H1 (cell line): Measurements from ENCODE around the gene LAMTOR4. TPM values are rescaled to one million over a fixed set of nuclear protein-coding genes. Genes with fewer than 3 reads are reported as not detected.

Experiments
- CTCF ChIA-PET: fragments of 300-600 bp; sonication (Branson Sonifier 250); formaldehyde crosslinking; loops from one replicate; lab custom pipeline; 2021; ENCODE audit not compliant: partially characterized antibody; lab: Charles Lee
- POLR2A ChIA-PET: fragments of 300-600 bp; sonication (Branson Sonifier 250); formaldehyde crosslinking; loops from one replicate; lab custom pipeline; 2021; ENCODE audit warnings: inconsistent platforms; ENCODE audit not compliant: partially characterized antibody; lab: Charles Lee
- DNase-seq, 2 experiments: peaks; one replicate each; pipeline versions ENCODE4 v3.0.0 to v3.0.0-alpha.2; 2010 to 2022; ENCODE audit warnings: low spot score in 2 of 2, low read depth in 1 of 2, mixed read lengths in 1 of 2
- FAIRE-seq: peaks from 2 replicates; lab custom pipeline; 2011; peaks lifted over from hg19 to GRCh38; lab: Jason Lieb, UNC
- H2AFZ ChIP-seq: 2 replicates; pipeline ENCODE4 v1.8.1; 2012; ENCODE audit warnings: low read length, inconsistent platforms
- H2AK5ac ChIP-seq: 2 replicates; pipeline ENCODE4 v1.6.1; 2013; ENCODE audit warnings: low read depth, low read length
- H2BK120ac ChIP-seq: replicated peaks from 2 replicates; pipeline ENCODE3; 2013; ENCODE audit warnings: low read depth, low read length, inconsistent platforms
- H2BK12ac ChIP-seq: 2 replicates; pipeline ENCODE4 v1.6.1; 2013; ENCODE audit warnings: low read depth, low read length
- H2BK15ac ChIP-seq: 2 replicates; pipeline ENCODE4 v1.6.1; 2013; ENCODE audit warnings: low read length
- H2BK20ac ChIP-seq: 2 replicates; pipeline ENCODE4 v1.6.1; 2013; ENCODE audit warnings: low read length
- H2BK5ac ChIP-seq: 2 replicates; pipeline ENCODE4 v1.6.1; 2013; ENCODE audit warnings: low read depth, low read length
- H3K14ac ChIP-seq: 2 replicates; pipeline ENCODE4 v1.6.1; 2013; ENCODE audit warnings: inconsistent platforms; ENCODE audit not compliant: insufficient read length
- H3K18ac ChIP-seq: 2 replicates; pipeline ENCODE4 v1.6.1; 2013; ENCODE audit warnings: low read length; ENCODE audit errors: extremely low read depth
- H3K23ac ChIP-seq: 2 replicates; pipeline ENCODE4 v1.6.1; 2013; ENCODE audit warnings: inconsistent platforms; ENCODE audit not compliant: insufficient read length
- H3K23me2 ChIP-seq: 2 replicates; pipeline ENCODE4 v1.6.1; 2013; ENCODE audit warnings: low read depth, low read length
- H3K27ac ChIP-seq: 2 replicates; pipeline ENCODE4 v1.6.1; 2011; ENCODE audit warnings: low read depth, low read length, inconsistent platforms
- H3K27me3 ChIP-seq, 4 experiments: replicated peaks in 1 of 4; 1 replicate in 1 of 4; 2 replicates in 3 of 4; pipeline versions ENCODE4 v1.6.1 to v1.8.1; 2011 to 2013; ENCODE audit warnings: low read length in 3 of 4, mild to moderate bottlenecking in 3 of 4, inconsistent platforms in 2 of 4, mixed read lengths in 2 of 4, moderate library complexity in 1 of 4; ENCODE audit not compliant: control insufficient read depth in 3 of 4, insufficient read depth in 3 of 4; ENCODE audit errors: extremely low read depth in 1 of 4
- H3K36me3 ChIP-seq, 4 experiments: 2 replicates each; pipeline versions ENCODE4 v1.6.1 to v1.8.1; 2011 to 2013; ENCODE audit warnings: mild to moderate bottlenecking in 4 of 4, low read length in 3 of 4, moderate library complexity in 2 of 4, control low read depth in 1 of 4, inconsistent platforms in 1 of 4; ENCODE audit not compliant: insufficient read depth in 4 of 4, control insufficient read depth in 2 of 4
- H3K4ac ChIP-seq: replicated peaks from 2 replicates; pipeline ENCODE3; 2013; ENCODE audit warnings: low read length, low read depth, mixed read lengths, inconsistent platforms; ENCODE audit not compliant: insufficient read length
- H3K4me1 ChIP-seq, 4 experiments: replicated peaks in 1 of 4; 1 replicate in 1 of 4; 2 replicates in 3 of 4; pipeline versions ENCODE4 v1.6.1 to v1.8.1; 2011 to 2013; ENCODE audit warnings: low read length in 3 of 4, inconsistent platforms in 2 of 4, mixed read lengths in 1 of 4; ENCODE audit not compliant: insufficient read depth in 4 of 4, control insufficient read depth in 3 of 4
- H3K4me2 ChIP-seq, 2 experiments: 2 replicates each; pipeline versions ENCODE4 v1.6.1 to v1.8.1; 2011 to 2013; ENCODE audit warnings: low read depth in 2 of 2, low read length in 2 of 2, control low read depth in 1 of 2, inconsistent platforms in 1 of 2, mild to moderate bottlenecking in 1 of 2; ENCODE audit not compliant: insufficient read depth in 1 of 2
- H3K4me3 ChIP-seq, 4 experiments: fragments of 200-600, 300-600 bp in 1 of 4; sonication (generic), shearing (Covaris generic), sonication (Bioruptor Twin) in 1 of 4; 2 replicates each; pipeline versions ENCODE4 v1.5.1 to v1.8.1; 2011 to 2016; ENCODE audit warnings: low read length in 4 of 4, low read depth in 3 of 4, control low read depth in 2 of 4, inconsistent platforms in 2 of 4, mild to moderate bottlenecking in 2 of 4, mixed read lengths in 1 of 4, moderate library complexity in 1 of 4; ENCODE audit not compliant: insufficient read depth in 2 of 4; ENCODE audit errors: extremely low read depth in 1 of 4
- H3K56ac ChIP-seq: replicated peaks from 2 replicates; pipeline ENCODE3; 2013; ENCODE audit warnings: low read depth, mild to moderate bottlenecking, mixed read lengths, low read length, inconsistent platforms; ENCODE audit not compliant: insufficient read length
- H3K79me1 ChIP-seq: 2 replicates; pipeline ENCODE4 v1.6.1; 2013; ENCODE audit warnings: low read depth, low read length, control low read depth
- H3K79me2 ChIP-seq, 2 experiments: 2 replicates each; pipeline versions ENCODE4 v1.6.1 to v1.8.1; 2012 to 2013; ENCODE audit warnings: low read length in 2 of 2, mild to moderate bottlenecking in 2 of 2, inconsistent platforms in 1 of 2; ENCODE audit not compliant: insufficient read depth in 2 of 2, control insufficient read depth in 1 of 2
- H3K9ac ChIP-seq, 4 experiments: replicated peaks in 1 of 4; 1 replicate in 1 of 4; 2 replicates in 3 of 4; pipeline versions ENCODE4 v1.6.1 to v1.8.1; 2011 to 2013; ENCODE audit warnings: low read depth in 3 of 4, low read length in 3 of 4, control low read depth in 2 of 4, mild to moderate bottlenecking in 2 of 4, moderate library complexity in 2 of 4, inconsistent platforms in 1 of 4; ENCODE audit errors: extremely low read depth in 1 of 4
- H3K9me3 ChIP-seq, 2 experiments: 2 replicates each; pipeline versions ENCODE4 v1.6.1 to v1.8.1; 2012 to 2013; ENCODE audit warnings: mild to moderate bottlenecking in 2 of 2, moderate library complexity in 2 of 2, control low read depth in 1 of 2, inconsistent platforms in 1 of 2, low read depth in 1 of 2, low read length in 1 of 2, mixed read lengths in 1 of 2; ENCODE audit not compliant: insufficient read depth in 2 of 2
- H4K20me1 ChIP-seq, 2 experiments: replicated peaks in 1 of 2; 2 replicates each; pipeline versions ENCODE3 to v1.8.1; 2011 to 2013; ENCODE audit warnings: inconsistent platforms in 2 of 2, low read length in 2 of 2, mild to moderate bottlenecking in 1 of 2; ENCODE audit not compliant: insufficient read depth in 2 of 2, control insufficient read depth in 1 of 2
- H4K5ac ChIP-seq: 2 replicates; pipeline ENCODE4 v1.6.1; 2013; ENCODE audit warnings: low read length, low read depth, mixed read lengths, inconsistent platforms; ENCODE audit not compliant: insufficient read length
- H4K8ac ChIP-seq: 2 replicates; pipeline ENCODE4 v1.8.0; 2013; ENCODE audit warnings: mild to moderate bottlenecking, moderate library complexity, low read length, inconsistent platforms; ENCODE audit not compliant: insufficient read depth; ENCODE audit errors: extremely low read depth
- H4K91ac ChIP-seq: replicated peaks from 2 replicates; pipeline ENCODE3; 2013; ENCODE audit warnings: low read length, mixed read lengths, inconsistent platforms; ENCODE audit not compliant: insufficient read length
- CBX8 ChIP-seq: fragments of 300-800, 300-1000 bp; sonication (generic); IDR thresholded peaks from 2 replicates; pipeline ENCODE4 v1.7.1; 2016; ENCODE audit warnings: low read depth, low read length, borderline replicate concordance
- JUND ChIP-seq: IDR thresholded peaks from 2 replicates; pipeline ENCODE4 v1.6.1; 2011; ENCODE audit warnings: mild to moderate bottlenecking, improper control_type of control experiment, low read length
- MAFK ChIP-seq: IDR thresholded peaks from 2 replicates; pipeline ENCODE4 v1.6.1; 2012; ENCODE audit warnings: low read depth, mild to moderate bottlenecking, improper control_type of control experiment, low read length
- NRF1 ChIP-seq: IDR thresholded peaks from 2 replicates; pipeline ENCODE4 v1.6.1; 2011; ENCODE audit warnings: mild to moderate bottlenecking, low read depth, low read length, improper control_type of control experiment
- POU5F1 ChIP-seq: IDR thresholded peaks from 2 replicates; pipeline ENCODE4 v1.6.1; 2011; ENCODE audit warnings: low read depth, mild to moderate bottlenecking, low read length, moderate library complexity
- WGBS, 2 experiments: shearing (Covaris generic) in 1 of 2; methylation state at CpG; one replicate each; pipeline versions ENCODE4 v1.1.6 to v1.1.7; 2013 to 2015; ENCODE audit warnings: low lambda C conversion rate in 2 of 2, mixed read lengths in 2 of 2, inconsistent platforms in 1 of 2, low coverage in 1 of 2, missing lambda C conversion rate in 1 of 2; ENCODE audit not compliant: insufficient replicate concordance in 2 of 2, insufficient coverage in 1 of 2, insufficient read length in 1 of 2; ENCODE audit errors: extremely low coverage in 1 of 2, missing lambda C conversion rate in 1 of 2; 5-methylcytosine and 5-hydroxymethylcytosine counted together
- polyA plus RNA-seq, 7 experiments: library from polyadenylated mRNA; depleted of rRNA in 3 of 7; stranded (reverse) in 5 of 7; unstranded in 2 of 7; fragments of >200 nt in 5 of 7; fragments of 200-250 nt in 2 of 7; gene quantifications; 1 replicate in 5 of 7; 2 replicates in 1 of 7; 4 replicates in 1 of 7; pipeline versions ENCODE4 v1.2.1 to v1.2.3, GENCODE V29; 2011 to 2013; ENCODE audit warnings: missing spikeins in 2 of 7, mixed read lengths in 2 of 7
- total RNA-seq: library from RNA; stranded (reverse); fragmentation: NEBNext Ultra II Directional; extraction: Animal tissue kit (Norgen Biotek cat#: 25700); gene quantifications from 2 replicates; pipeline ENCODE4 v1.2.1, GENCODE V29; 2021

The LAMTOR4 gene
- total and polyA plus RNA-seq, 2 of the 8 experiments (the other 6 are each of a cell fraction or from before 2014, with no cell fraction given), result 153 to 622 TPM

DNA sequence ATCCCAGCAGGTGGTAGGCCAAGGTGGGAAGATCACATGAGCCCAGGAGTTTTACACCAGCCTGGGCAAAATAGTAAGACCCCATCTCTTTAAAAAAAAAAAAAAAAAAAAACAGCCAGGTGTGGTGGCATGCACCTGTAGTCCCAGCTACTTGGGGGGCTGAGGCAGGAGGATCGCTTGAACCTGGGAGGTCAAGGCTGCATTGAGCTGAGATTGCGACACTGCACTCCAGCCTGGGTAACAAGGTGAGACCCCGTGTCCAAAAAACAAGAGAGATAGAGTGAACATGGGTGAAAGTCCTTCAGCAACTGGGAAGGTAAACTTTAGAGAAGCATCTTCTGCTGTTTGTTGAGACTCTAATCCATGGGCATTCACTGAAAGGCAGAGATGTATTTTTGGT lies 6.3 kb upstream of the LAMTOR4 start:
- H3K27ac ChIP-seq, result no peak overlapping the region
- no peaks in the 10 kb centered on the region for H4K20me1 ChIP-seq
- no peak overlapping the region for H4K91ac ChIP-seq
- no peak overlapping the region for H3K56ac ChIP-seq
- POLR2A ChIA-PET, result interaction anchor here (0.6 to 1.3 kb wide), 4 partner anchors 10 to 658 kb away, joined by 3 to 9 read pairs (median 3); partner anchors contain the start of genes AP4M1 and MCM7
- H3K4me1 ChIP-seq, result peaks cover 0 to 2% (median 0%) of the 10 kb centered on the region in 4 experiments; a peak in 1 of 7 replicates
- DNase-seq (no peak), FAIRE-seq (no peak)
- no peak overlapping the region for H2BK120ac ChIP-seq
- no peaks in the 10 kb centered on the region for H3K79me2 ChIP-seq
- no peaks in the 10 kb centered on the region for H3K9me3 ChIP-seq
- no peak overlapping the region for H3K14ac ChIP-seq
- 86% methylated on average over 3 of the region's 3 CpGs; no CpG with 5 or more reads in 1 of the 2 experiments for WGBS, 2 experiments
- CTCF ChIA-PET, result interaction anchor here (0.5 to 10.2 kb wide), 5 partner anchors 9 to 1397 kb away, joined by 3 to 108 read pairs (median 3); no protein-coding TSS in a partner anchor
- H2BK12ac ChIP-seq, result no peak overlapping the region
- H3K23ac ChIP-seq, result no peak overlapping the region
- H3K27me3 ChIP-seq, result no peaks in the 10 kb centered on the region
- no peak overlapping the region for H2BK5ac ChIP-seq
- H2BK20ac ChIP-seq, result no peak overlapping the region
- no peak overlapping the region for H3K4me3 ChIP-seq
- H3K9ac ChIP-seq, result no peak overlapping the region
- no peak overlapping the region for H3K4me2 ChIP-seq
- no peaks in the 10 kb centered on the region for H3K36me3 ChIP-seq
- H4K5ac ChIP-seq, result no peak overlapping the region
- no peak overlapping the region for H2AFZ ChIP-seq
- H4K8ac ChIP-seq, result no peak overlapping the region
- no peaks in the 10 kb centered on the region for H3K79me1 ChIP-seq
- H2AK5ac ChIP-seq, result no peak overlapping the region
- H3K4ac ChIP-seq, result no peak overlapping the region
- H3K23me2 ChIP-seq, result no peaks in the 10 kb centered on the region
- no peak overlapping the region for H3K18ac ChIP-seq
- no peak overlapping the region for H2BK15ac ChIP-seq
- no peak for TF ChIP-seq NRF1
- TF ChIP-seq JUND, result no peak
- TF ChIP-seq MAFK, result no peak
- no peak for TF ChIP-seq CBX8
- no peak for TF ChIP-seq POU5F1
